NCI-H345 treated with DMSO at 0.1 percent for 48 hours (cell line): ENCODE data around the gene OSBPL2.

Source experiments
- DNase-seq: peaks from one replicate; lab custom pipeline; 2025; ENCODE audit not compliant: unreplicated experiment; lab: John Stamatoyannopoulos, UW

The OSBPL2 gene

DNA sequence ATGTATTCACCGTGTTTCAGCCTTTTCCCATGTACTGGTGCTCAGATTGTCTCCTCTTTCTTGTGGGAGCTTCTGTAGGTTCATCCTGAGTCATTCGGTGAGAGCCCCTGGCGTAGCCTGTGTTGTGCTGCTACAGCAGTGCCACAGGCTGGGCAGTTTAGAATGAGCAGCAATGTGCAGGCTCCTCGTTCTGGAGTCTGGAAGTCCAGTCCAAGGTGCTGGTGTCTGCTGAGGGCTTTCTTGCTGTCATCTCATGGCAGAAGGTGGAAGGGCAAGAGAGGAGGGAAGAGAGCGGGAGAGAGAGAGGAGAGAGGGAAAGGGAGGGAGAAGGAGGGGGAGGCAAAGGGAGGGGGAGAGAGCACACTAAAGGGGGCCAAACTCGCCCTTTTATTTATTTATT, 15.1 kb downstream of the OSBPL2 start:
- DNase-seq = no peak

DNA sequence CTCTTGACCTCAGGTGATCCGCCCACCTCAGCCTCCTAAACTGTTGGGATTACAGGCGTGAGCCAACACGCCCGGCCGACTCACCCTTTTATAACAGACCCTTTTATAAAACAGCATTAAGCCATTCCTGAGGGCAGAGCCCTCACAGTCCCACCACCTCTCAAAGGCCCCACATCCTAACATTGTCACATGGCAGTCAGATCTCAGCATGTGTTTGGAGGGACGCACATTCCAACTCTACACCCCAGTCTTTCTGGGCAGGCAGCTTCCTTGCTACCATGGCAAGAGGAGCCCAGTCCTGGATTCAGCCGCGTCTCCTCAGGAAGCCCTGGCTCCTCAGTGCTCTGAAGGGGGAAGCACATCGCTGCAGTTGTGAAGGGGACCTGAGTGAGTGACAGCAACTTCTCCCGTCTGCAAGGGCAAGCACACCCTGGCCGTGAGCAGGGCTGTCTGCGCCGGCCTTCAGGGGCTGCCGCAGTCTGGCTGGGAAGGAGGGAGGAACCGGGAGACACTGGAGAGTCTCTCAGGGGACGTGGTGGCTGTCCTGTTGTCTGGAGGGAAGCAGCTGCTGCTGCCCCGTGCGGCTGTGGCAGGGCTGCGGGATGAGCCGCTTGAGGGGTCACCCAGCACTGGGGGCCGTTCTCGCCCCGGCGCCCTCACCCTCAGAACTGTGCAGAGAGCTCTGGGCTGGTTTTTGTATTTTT, 15.9 kb downstream of the OSBPL2 start:
- no peak for DNase-seq

DNA sequence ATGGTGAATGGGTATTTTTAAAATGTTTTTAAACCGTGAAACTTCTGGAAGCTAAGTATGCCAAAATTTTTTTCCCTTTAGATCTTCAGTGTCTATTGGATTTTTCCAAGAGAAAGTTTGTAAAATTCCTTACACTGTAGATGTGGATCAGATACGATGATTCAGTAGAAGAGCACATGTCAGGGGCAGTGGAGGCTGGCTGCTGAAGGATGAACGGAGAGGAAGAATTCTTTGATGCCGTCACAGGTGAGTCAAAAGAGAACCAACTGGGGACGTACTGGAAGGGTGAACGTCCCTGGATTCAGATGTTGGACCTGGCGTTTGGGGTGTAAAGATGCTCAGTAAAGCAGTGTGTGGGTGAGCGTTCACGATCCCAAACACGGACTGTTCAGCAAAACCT, 17.7 kb downstream of the OSBPL2 start:
- DNase-seq = no peak

DNA sequence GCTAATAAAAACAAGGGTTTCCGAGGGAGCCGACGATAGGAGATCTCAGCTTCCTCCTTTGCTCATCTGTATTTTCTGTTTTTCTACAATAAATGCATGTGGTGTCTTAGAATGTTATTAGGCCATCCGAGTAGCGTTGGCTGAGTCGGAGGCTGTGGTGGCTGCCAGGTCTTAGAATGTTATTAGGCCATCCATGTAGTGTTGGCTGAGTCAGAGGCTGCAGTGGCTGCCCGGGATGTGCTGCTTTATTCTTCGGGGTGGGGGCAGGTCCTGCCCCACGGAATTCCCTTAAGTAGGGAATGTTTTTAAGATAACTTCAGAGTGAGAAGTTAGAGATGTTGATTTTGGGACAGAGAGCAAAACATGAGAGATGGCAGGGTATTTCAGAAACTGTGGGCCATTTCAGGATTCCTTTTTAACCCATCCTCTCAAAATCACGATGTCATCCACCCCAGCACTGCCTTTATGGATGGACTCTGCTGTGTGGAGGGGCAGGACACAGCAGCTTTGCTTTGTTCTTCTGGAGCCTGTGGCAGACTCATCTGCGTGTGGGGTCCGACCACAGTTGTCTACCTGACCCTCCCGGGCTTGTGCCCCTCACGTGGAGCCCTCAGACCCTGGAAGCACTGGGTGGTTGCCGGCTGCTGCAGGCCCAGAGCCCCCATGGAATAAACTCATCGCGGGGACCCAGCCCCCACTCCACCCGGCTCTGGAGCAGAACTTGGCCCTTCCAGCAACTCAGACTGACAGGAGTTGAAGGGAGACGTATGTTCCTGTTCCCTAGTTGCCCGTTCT, 20.4 kb downstream of the OSBPL2 start:
- DNase-seq = no peak

DNA sequence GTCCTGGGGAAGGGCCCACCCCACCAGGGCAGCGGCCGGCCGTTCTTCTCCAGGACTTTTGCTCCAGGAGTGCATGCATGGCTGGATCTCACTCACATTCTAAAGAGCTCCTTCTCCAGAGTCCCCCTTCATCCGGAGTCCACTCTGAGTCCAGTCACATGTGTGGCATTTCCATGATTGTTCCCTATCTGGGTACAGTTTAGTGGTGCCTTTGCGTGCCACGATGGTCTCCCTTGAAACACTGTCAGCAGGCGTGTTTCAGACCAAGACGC, 20.9 kb downstream of the OSBPL2 start:
- DNase-seq = no peak

DNA sequence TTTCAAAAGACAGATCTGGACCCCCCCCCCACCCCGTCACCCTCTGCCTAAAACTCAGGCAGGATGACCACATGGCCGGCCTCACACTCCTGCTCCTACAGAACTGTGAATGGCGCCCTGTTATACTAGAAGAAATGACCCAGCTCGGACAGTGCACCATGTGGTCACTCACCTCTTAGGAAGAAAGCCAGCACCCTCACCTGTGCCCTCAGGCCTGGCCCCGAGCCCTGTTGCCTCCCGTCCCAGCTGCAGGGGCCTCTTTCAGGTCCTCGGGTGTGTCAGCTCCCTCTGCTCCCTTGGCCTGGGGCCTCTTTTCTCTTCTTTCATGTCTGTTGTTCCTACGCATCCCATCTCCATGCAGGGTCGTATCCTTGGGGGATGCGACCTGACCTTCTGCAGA, 23.7 kb downstream of the OSBPL2 start:
- no peak for DNase-seq

DNA sequence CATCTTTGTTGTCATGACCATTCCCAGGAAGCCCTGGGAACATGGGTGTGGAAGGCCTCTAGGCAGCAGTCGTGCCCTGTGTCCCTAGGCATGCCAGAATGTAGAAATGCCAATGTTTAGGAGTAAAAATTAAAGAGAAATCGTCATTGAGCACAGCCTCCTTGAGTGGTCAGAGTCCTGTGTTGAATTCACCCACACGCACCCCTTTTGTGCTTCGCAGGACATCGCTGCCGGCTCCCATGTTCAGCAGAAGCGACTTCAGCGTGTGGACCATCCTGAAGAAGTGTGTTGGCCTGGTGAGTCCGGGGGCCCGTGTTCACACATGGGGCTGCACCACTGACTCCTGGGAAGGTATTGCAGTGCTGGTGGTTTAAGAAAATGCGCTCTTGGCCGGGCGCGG, 25.1 kb downstream of the OSBPL2 start:
- DNase-seq = no peak

DNA sequence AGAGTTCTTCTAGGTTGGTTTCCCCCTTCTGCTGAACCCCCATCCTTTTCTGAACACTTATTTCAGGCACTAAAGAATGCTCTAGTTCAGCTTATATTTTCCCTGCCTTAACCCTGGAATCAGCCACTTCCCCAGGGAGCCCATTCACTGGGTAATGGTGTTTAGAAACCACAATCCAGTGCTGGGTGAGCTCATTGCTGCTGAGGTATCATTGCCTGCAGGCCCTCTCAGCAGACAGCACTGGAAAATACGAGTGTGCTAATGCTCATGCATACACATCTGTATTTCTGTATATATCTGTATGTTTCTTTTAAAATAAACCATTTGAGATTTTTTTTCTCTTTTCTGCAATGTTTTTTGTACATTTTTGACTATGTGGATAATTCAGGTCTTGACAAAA, 27.0 kb downstream of the OSBPL2 start:
- no peak for DNase-seq

DNA sequence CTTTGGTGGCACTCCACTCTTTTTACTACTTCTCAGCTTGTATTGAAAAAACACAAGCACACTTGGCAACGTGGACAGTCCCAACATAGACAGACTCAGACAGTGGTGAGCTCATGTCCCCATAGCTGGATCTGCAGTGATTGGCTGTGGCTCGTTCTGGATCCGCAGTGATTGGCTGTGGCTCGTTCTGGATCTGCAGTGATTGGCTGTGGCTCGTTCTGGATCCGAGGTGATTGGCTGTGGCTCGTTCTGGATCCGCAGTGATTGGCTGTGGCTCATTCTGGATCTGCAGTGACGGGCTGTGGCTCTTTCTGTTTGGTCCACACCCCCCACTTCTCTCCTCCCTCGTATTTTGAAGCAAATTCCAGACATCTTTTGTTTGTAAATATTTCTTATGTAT, 28.0 kb downstream of the OSBPL2 start:
- no peak for DNase-seq

DNA sequence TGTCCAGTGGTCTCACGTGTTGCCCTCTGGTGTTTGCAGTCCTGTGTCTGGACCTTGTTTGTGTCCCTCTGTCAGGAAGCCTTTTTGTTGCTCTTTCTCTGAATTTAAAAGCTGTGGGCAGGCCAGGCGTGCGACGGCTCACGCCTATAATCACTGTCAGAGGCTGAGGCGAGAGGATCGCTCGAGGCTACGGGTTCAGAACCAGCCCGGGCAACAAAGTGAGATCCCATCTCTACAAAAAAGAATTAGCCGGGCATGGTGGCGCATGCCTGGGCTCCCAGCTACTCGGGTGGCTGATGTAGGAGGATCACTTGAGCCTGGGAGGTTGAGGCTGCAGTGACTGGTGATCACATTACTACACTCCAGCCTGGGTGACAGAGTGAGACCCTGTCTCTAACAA, 28.5 kb downstream of the OSBPL2 start:
- no peak for DNase-seq

DNA sequence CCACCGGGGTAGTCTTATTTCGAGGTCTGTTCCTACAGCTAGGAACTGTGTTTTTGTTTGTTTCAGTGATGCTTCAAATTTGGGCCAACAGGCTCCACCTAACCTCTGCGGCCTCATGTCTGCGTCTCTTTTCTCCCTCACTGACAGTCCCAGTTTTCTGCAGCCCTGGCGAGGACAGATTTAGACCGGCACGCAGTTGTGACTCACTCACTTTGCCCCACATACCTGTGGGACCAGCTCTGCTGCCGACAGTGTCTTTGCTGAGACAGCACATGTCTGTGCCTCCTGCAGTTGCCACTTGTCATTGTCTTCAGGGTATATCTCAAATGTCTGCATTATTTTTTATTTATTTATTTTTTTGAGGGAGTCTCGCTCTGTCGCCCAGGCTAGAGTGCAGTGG, 29.2 kb downstream of the OSBPL2 start:
- DNase-seq = no peak

DNA sequence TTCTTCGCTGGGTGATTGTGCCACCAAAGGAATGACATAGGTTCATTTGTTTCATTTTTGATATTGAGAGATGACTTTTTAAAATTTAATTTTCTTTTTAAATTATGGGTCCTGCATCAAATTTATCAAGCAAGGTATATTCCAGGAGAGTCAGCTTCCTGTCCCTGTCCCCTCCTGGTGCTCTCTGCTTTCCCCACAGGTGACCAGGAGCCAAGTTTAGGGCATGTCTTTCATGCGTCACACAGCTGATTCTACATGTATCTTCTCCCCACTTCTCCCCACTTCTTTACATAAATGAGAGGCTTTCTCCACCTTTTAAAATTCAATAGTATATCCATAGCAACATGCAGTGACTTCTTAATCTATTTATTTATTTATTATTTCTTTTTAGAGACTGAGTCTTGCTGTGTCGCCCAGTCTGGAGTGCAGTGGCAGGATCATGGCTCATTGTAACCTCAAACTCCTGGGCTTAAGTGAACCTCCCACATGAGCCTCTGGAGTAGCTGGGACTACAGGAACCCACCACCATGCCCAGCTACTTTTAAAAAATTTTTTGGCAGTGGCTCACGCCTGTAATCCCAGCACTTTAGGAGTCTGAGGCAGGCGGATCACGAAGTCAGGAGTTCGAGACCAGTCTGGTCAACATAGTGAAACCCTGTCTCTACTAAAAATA, 30.0 kb downstream of the OSBPL2 start:
- no peak for DNase-seq

DNA sequence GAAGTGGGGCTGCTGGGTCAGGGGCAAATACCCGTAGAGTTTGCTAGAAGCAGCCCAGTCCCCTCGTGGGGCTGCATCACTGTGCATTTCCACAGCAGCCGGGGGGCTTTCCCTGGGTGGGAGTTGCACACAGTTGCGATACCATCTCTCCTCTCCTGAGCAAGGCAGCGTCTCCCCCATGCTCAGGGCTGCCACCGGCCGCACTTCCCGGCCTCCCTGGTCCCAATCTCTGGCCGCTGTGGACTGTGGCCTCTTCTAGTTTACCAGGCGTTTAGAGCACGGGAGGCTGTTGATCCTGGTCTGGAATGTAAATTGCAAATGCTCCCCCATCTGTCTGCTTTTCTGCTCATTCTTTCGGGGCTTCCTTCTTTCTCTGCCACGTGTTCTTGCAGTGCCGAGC, 31.1 kb downstream of the OSBPL2 start:
- no peak for DNase-seq

DNA sequence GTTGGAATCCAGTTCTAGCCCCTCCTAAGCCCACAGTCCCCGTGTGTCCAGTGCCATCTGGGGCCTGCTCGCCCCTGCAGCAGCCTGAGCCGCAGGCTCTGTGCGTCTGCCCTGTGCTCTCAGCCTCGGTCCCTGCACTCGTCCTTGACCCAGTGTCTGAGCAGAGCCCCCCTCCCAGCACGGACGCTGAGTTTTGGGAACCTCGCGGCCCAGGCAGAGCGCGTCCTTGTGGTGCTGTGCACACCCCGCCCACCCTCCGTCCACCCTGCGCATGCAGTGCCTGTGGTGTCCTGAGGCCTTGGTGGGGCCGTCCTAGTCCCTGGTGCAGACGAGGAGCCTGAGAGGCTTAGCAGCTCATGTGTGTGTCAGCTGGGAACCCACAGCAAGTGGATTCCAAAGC, 31.6 kb downstream of the OSBPL2 start:
- no peak for DNase-seq

DNA sequence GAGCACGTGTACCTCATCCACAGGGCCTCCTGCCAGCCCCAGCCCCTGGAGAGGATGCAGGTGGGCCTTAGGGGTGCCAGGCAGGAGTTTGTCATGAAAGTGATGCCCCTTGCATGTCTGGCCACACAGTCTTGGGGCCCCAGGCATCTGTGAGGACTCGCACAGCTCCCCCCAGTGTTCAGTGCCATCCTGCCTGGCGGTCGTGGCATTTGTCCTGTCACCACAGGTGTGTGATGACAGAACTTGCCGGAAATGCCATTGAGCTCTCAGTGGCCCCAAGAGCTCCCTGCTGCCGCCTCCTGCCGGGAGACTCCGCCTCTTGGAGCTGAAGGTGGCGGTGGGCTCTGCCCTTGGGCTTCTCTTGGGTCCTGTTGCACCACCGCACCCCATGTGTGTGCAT, 33.9 kb downstream of the OSBPL2 start:
- DNase-seq = no peak

DNA sequence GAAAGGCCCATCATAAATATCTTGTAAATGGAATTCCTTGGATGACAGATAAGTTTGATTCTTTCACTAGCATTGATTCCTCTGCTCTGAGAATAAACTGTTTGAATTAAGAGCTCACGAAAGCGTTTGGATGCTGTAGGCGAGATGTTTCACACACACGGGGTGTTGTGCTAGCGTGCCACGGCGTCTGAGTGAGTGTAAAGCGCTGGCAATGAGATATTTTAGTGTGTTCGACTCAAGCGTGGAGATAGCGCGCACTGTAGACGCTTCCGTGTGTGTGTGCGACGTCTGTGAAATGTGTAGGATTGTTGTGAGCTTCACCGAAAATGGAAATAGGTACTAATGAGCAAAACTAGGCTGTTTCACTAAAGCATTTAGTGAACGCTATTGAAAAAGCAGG, 35.1 kb downstream of the OSBPL2 start:
- no peak for DNase-seq

DNA sequence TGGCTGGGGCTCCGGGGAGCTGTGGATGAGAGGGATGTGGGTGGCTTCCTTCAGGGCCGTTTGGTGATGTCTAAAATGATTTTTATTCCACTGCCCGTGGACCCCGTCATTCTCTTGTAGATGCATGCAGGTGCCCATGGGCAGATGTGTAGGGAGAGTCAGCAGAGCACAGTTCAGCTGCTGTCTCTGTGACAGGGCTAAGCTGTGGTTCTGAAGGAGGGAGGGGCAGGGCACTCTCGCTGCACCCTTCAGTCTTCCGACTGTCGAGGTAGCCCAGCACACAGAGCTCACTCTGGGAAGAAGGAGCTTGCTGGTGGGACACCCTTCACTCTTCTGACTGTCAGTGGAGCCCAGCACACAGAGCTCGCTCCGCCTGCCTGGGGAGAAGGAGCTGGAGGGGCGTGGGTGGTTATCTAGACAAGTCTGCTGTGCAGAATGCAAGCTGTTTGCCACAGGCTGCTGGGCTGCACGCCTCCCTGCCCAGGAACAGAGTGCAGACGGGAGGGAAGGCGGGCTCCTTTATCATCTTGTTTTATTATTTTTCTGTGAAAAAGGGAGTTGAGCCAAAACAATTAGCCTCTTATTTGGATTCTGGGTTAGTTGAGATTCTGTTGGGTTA, 36.1 kb downstream of the OSBPL2 start:
- no peak for DNase-seq

DNA sequence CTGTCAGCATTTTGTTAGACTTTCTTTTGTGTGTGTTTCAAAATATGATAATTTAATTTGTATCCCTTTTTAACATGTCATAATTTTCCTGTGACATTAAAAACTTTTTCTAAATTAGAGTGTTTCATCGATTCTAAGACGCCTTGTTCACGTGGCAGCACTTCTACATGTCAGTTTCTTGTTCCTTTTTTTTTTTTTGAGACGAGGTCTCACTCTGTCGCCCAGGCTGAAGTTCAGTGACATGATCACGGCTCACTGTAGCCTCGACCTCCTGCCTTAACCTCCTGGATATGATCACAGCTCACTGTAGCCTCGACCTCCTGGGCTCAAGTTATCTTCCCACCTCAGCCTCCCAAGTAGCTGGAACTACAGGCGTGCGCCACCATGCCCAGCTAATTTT, 36.9 kb downstream of the OSBPL2 start:
- DNase-seq = no peak

DNA sequence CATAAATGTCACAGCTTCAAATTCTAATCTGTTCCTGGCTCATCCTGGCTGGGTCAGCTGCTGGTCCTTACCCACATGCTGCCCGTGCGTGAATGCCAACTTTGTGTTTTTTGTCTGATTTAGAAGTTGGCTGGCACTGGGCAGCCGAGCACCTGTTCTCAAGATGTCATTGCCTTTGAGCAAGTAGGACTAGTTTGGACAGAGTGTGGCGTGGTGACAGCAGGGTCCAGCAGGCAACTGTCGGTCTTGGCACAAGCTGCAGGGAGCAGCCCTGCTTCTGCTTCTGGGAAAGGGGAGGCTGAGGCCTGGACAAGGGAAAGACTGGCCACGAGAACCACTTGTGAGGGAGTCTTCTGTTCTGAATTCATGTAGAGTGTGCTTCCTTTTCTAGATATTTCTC, 38.1 kb downstream of the OSBPL2 start:
- no peak for DNase-seq

DNA sequence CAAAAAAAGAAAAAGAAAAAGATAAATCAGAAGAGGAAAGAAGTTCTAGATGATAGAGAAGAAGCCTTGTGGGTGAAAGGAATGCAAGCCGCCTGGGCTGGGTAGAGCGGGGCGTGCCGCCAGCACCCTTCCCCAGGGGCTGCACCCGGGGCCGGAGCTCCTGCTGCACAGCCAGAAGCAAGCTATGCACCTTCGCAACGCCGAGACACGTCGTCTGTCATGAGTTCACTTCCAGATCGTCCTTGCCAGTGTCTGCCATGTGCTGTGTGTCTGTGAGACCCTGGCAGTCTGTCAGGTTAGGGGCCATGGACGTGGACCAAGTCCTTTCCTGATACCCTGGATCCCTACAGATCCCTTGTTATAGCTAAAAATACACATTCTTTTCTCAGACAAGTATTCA, 38.9 kb downstream of the OSBPL2 start:
- no peak for DNase-seq

DNA sequence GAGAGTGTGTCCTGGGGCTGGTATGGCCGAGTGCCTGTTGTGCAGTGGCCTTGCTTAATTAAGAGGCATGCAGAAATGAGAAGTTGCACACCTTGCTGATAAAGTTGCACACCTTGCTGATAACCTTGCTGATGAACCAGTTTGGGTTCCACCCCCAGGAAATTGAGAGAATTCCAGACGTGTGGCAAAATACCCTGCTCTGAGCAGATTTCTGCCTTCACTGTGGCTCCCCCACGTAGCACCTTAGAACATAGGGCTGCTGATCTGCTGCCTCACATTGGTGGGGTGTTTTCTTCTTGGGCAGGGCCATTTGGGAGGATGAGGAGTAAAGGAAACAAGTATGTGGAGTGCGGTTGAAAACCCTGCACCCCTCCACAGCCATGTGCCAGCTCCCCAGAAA, 42.0 kb downstream of the OSBPL2 start:
- no peak for DNase-seq
